HG03095 (cell line): ENCODE measurements around the gene MARK3.
A peak's percentile ranks its signal among the peaks of the same experiment; 100 is the strongest.

Experiments
- ATAC-seq: cut with Tn5 transposase; IDR thresholded peaks from one replicate; pipeline ENCODE4 v1.9.1; 2021; ENCODE audit warnings: moderate library complexity; ENCODE audit not compliant: unreplicated experiment

Gene MARK3

DNA sequence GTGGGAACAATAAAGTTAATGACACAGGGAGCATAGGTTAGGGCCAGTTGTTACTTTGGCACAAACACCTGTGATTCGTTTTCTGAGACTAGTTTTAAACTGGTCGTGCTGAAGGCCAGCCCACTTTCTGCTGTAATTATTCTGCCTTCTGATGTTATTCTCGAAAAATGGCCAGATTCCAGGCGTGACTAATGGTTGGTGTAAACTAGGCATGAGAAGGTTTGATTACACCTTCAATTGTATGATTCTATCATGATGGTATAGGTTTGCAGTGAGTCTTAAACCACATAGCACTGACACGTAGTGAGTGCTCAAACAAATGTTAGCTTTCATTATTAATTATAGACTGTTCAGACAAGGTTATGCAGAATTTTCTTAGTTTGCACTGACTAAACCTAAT is 98.4 kb downstream of the MARK3 start:
- ATAC-seq: no peak

DNA sequence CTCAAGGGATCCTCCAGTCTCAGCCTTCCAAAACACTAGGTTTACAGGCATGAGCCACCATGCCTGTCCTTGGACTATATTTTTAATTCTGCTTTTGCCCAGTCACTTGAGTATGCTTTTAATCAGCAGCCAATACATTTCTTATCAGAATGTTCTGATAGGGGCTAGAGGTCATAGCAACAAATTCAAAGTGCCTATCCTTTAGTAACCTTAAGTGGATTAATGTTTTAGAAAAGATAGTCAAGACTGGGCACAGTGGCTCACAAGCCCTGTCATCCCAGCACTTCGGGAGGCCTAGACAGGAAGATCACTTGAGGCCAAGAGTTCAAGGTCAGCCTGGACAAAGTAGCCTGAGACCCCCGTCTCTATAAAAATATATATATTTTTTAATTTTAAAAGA is 100.3 kb downstream of the MARK3 start:
- no peak for ATAC-seq

DNA sequence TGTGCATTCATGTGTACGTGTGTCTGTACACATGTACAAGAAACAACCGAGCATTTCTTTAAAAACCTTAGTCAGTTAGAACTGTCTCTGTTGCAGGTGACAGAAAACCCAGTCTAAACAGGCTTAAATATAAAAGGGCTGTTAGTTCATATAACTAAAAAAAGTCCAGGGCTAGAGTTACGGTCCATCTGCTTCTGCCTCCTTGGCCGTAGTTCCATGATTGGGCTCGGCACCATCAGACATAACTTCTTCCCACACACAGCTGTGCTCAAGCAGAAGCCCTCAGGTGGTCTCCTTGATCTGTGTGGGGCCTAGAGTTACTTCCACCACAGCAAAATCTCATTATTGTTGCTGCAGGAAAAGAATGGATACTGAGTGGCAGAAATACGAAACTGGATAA is 102.9 kb downstream of the MARK3 start:
- no peak for ATAC-seq

- no peak for ATAC-seq
Measured at GRCh38 chr14:103488960-103489359, 103.7 kb downstream of the MARK3 start.

DNA sequence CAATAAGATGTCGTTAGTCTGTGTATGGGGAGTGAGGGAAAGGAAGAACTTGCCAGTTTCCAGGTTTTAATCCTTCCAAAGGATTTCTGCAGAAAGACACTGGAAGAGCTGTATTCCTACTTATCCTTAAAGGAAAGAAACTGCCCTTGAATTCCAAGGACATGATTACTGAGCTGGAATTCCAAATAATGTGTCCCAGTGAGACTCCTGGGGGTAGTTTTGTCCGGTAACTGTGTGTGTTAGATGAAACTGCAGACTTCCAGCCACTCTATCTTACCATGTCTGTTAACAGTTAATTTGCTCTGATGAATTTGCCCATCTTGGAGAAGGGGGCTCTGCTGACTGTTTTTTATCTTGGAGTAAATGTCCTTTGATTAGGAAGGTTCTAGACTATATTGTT is 104.4 kb downstream of the MARK3 start:
- ATAC-seq: no peak

DNA sequence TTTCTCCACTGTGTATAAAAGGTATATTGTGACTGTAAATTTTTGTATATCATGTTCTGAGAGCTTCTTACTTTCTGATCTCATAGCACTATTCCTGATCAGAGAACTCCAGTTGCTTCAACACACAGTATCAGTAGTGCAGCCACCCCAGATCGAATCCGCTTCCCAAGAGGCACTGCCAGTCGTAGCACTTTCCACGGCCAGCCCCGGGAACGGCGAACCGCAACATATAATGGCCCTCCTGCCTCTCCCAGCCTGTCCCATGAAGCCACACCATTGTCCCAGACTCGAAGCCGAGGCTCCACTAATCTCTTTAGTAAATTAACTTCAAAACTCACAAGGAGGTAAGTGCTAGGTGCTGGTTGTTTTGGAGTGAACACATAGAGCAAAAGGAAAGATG is 106.5 kb downstream of the MARK3 start:
- ATAC-seq: no peak

GRCh38 chr14:103492156-103492925 is 107.1 kb downstream of the MARK3 start:
- no peak for ATAC-seq

DNA sequence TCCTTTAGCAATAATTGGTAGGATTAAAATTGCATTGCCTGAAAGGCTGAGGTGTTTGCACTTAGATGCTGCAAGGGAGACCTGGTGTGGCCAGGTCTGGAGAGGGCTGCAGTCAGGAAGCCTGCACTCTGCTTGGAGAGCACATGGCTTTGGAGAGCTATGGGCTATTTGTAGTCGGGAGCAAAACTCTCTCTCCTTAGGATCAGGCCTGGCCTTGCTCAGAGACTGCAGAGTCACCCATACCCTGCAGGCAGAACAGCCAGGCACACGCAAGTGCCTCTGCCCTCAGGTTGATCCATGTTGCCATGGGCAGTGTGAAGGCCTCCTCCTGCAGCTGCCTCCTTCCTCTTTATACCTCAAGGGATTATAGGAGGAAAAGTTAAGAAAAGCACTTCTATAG is 110.6 kb downstream of the MARK3 start:
- no peak for ATAC-seq

- no peak for ATAC-seq
Measured at GRCh38 chr14:103496776-103497175, 111.6 kb downstream of the MARK3 start.

- ATAC-seq: no peak
Measured at GRCh38 chr14:103499709-103500108, 114.5 kb downstream of the MARK3 start.

DNA sequence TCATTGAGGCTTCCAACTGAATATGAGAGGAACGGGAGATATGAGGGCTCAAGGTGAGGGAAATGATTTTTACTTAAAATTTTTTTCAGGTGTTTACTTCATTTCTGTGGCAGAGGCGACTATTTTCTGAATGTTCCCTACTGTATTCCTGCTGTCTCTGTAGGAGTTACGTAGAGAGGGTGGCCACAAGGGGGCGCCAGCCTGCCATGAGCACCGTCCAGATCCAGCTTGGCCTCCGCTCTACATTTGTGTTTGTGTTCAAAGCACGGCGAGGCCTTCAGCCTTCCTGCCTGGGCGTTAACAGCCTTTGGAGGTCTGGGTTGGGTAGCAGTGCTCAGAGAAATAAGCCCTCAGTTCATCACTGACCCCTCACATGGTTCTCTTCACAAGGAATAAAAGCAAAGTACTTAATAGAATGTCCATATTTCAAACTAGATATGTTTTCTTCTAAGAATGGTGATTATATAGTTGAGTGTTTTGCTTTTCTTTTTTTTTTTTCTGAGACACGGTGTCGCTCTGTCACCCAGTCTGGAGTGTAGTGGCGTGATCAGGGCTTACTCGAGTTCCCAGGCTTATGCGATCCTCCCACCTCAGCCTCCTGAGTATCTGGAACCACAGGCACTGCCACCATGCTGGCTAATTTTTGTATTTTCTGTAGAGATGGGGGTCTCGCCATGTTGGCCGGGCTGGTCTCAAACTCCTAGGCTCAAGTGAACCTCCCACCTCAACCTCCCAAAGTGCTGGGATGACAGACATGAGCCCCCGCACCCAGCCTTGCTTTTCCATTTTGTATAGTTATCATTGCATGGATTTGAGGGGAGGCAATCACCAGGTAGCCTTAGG is 115.2 kb downstream of the MARK3 start:
- peak; percentile 63 for ATAC-seq

DNA sequence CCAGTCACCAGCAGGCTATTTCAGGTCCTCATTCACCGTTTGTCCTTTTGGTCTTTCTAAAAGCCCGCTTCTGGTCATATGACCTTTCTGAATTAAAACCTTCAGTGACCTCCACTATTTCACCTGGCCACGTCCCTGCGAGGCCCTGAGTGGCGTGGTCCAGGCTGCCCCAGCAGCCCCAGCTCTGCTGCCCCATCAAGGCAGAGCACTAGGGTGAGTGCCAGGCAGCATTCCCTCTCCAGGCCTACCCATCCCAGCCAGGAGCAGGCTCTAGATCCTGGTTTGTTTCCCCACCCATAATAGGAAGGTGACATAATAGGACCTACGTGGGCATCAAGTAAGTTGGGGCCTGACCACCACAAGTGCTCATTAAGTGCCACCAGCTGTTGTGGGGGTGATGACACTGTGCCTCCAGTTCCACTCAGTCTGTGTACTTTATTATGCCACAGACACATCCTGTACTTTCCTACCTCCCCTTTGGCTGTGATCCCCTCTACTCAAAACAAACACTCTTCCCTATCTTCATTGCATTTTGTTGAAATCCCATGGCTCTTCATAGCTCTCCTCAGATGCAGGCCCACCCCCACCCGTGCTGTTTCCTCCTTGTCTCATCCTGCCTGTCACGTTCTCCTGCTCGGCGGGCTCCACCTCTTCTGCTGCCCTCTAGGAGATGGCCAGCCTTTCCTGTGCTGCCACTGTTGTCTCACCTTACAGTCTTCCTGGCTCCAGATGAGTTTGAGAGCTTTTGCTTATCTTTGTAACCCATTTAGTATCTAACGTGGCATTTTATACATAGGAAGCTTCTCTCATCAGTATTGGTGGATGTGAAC is 116.0 kb downstream of the MARK3 start:
- no peak for ATAC-seq

- no peak for ATAC-seq
Measured at GRCh38 chr14:103501921-103502669, 116.9 kb downstream of the MARK3 start.

DNA sequence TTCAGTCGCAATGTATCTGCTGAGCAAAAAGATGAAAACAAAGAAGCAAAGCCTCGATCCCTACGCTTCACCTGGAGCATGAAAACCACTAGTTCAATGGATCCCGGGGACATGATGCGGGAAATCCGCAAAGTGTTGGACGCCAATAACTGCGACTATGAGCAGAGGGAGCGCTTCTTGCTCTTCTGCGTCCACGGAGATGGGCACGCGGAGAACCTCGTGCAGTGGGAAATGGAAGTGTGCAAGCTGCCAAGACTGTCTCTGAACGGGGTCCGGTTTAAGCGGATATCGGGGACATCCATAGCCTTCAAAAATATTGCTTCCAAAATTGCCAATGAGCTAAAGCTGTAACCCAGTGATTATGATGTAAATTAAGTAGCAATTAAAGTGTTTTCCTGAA is 117.7 kb downstream of the MARK3 start:
- no peak for ATAC-seq

DNA sequence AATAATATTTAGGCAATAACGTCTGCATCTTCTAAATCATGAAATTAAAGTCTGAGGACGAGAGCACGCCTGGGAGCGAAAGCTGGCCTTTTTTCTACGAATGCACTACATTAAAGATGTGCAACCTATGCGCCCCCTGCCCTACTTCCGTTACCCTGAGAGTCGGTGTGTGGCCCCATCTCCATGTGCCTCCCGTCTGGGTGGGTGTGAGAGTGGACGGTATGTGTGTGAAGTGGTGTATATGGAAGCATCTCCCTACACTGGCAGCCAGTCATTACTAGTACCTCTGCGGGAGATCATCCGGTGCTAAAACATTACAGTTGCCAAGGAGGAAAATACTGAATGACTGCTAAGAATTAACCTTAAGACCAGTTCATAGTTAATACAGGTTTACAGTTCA is 118.1 kb downstream of the MARK3 start:
- ATAC-seq: no peak

GRCh38 chr14:103504991-103505565 is 119.9 kb downstream of the MARK3 start:
- ATAC-seq: no peak

DNA sequence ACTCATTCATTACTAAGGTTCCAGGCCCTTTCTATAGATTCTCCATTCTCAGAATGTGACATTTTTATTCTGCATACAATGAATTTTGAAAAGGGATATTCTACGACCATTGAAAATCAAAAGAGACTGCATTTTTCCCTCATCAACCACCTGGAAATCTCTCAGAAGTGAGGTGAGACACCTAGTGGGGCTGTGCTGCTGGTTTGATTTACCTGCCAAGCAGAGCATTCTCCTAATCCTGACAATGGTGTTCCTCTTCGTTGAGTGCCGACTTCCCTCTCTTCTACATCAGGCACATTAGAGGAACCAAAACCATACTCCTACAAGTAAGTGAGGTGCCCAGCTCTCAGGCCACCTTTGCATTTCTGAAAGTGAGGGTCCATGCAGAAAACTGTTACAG is 122.5 kb downstream of the MARK3 start:
- ATAC-seq: no peak

- no peak for ATAC-seq
Measured at GRCh38 chr14:103508521-103509329, 123.5 kb downstream of the MARK3 start.

DNA sequence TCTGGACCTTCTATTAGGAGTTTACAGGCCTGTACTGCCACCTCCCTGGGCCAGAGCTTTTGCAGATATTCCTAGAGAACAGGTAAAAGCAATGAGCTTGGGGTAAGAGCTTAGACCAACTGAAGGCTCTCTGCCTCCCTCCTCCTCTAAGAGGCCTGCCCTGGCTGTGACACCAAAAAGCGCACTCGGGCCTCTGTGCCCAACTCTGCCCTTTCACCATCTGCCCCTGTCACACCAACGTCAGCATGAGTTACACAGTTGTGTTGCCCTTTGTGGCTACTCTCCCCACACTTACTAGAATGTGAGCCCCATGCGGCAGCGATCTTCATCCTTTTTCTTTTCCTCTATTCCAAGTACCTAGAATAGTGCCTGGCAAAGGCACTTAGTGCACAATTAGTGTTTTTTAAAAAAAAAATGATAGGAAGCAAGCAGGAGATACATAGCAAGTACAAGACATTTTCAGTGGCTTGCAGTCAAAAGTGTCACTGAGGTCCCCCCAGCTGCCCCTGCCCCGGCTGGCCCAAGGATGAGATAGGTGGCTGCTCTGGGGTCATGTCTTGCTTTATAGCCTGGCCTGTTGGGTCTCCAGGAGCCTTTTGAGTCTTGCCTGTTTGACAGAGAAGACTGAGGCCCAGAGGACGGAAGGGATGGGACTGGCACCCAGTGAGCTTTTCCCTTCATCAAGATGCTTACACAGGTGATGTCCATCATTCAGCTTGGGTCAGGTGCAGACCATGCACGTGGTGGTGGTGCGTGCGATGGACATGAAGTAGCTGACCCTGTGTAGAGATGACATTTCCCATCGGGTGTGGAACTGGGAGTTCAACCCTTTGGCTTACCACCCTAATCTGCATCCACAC is 124.9 kb downstream of the MARK3 start:
- ATAC-seq: no peak
